ENCODE data around the gene TRAPPC11. TPM values are rescaled to one million over a fixed set of nuclear protein-coding genes. Genes with fewer than 3 reads are reported as not detected.
"Not testable (repeated sequence)": the region's sequence is repeated elsewhere in the genome, so short reads cannot be mapped to it uniquely, and the experiment has no call there.

The TRAPPC11 gene
- total and polyA plus RNA-seq, 2 donors (not counting 1 experiment from before 2014, with no cell fraction given) = 36.4 to 46.6 TPM

DNA sequence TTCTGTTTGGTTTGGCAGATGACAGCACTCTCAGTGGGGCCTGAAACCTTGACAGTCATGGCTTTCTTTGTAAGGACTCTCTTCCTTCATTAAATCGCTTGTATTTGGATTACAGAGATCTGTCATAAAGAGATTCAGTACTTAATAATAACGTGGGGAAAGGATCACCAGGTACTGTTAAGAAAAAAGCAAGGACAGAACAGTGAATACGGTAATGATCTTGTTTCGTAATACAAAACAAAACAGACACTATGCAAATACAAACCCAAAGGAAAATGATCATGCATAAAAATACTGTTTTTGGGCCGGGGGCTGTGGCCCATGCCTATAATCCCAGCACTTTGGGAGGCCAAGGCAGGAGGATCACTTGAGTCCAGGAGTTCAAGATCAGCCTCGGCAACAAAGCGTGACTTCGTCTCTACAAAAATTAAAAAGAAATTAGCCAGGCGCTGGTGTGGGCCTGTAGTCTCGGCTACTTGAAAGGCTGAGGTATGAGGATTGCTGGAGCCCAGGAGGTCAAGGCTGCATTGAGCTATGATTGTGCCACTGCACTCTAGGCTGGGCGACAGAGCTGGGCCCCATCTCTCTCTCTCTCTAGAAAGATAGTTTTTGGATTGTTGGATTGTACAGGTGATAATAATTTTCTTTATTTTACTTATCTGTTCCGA lies 64.6 kb downstream of the TRAPPC11 start:
- no peak overlapping the region for H3K4me2 ChIP-seq (ENCODE audit: extremely low read depth, insufficient read depth, low read length)

DNA sequence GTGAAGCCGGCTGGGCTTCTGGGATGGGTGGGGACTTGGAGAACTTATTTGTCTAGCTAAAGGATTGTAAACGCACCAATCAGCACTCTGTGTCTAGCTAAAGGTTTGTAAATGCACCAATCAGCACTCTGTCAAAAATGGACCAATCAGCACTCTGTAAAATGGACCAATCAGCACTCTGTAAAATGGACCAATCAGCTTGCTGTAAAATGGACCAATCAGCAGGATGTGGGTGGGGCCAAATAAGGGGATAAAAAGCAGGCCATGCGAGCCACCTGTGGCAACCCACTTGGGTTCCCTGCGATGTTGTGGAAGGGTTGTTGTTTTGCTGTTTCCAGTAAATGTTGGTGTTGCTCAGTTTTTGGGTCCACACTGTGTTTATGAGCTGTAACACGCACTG lies 66.5 kb downstream of the TRAPPC11 start:
- not testable (repeated sequence) for H2AFZ ChIP-seq (ENCODE audit: low read length); DNase-seq (ENCODE audit: low read depth in 2 of 2); H4K20me1 ChIP-seq (ENCODE audit: control insufficient read depth, extremely low read depth, insufficient read depth, low read length); H3K9ac ChIP-seq (ENCODE audit: insufficient read depth, low read length); H3K27ac ChIP-seq (ENCODE audit: insufficient read depth, low read length); H3K4me1 ChIP-seq (ENCODE audit: control insufficient read depth, extremely low read depth, insufficient read depth, low read length); H3K9me3 ChIP-seq (ENCODE audit: control insufficient read depth, insufficient read depth, low read depth, low read length); H3K4me3 ChIP-seq (replicated peaks in 1 of 4; ENCODE audit: control extremely low read depth in 1 of 4, insufficient read depth in 1 of 4, low read depth in 3 of 4, low read length in 4 of 4); H3K4me2 ChIP-seq (ENCODE audit: extremely low read depth, insufficient read depth, low read length); H3K27me3 ChIP-seq (ENCODE audit: control insufficient read depth, insufficient read depth, low read length); H3K79me2 ChIP-seq (ENCODE audit: control insufficient read depth, insufficient read depth, low read length); H3K36me3 ChIP-seq (ENCODE audit: control insufficient read depth, insufficient read depth, low read length)

More for the DNA sequence above, 64.6 kb downstream of the TRAPPC11 start:
- no peaks in the 10 kb centered on the region for H3K4me1 ChIP-seq (ENCODE audit: control insufficient read depth, extremely low read depth, insufficient read depth, low read length)
- no peak overlapping the region for H3K9ac ChIP-seq (ENCODE audit: insufficient read depth, low read length)
- no peaks in the 10 kb centered on the region for H3K36me3 ChIP-seq (ENCODE audit: control insufficient read depth, insufficient read depth, low read length)
- H3K79me2 ChIP-seq (ENCODE audit: control insufficient read depth, insufficient read depth, low read length) = no peaks in the 10 kb centered on the region
- no peak for TF ChIP-seq EZH2 (IDR thresholded peaks at IDR 0.05; ENCODE audit: low read length, missing control alignments)
- TF ChIP-seq, protein P1, sequence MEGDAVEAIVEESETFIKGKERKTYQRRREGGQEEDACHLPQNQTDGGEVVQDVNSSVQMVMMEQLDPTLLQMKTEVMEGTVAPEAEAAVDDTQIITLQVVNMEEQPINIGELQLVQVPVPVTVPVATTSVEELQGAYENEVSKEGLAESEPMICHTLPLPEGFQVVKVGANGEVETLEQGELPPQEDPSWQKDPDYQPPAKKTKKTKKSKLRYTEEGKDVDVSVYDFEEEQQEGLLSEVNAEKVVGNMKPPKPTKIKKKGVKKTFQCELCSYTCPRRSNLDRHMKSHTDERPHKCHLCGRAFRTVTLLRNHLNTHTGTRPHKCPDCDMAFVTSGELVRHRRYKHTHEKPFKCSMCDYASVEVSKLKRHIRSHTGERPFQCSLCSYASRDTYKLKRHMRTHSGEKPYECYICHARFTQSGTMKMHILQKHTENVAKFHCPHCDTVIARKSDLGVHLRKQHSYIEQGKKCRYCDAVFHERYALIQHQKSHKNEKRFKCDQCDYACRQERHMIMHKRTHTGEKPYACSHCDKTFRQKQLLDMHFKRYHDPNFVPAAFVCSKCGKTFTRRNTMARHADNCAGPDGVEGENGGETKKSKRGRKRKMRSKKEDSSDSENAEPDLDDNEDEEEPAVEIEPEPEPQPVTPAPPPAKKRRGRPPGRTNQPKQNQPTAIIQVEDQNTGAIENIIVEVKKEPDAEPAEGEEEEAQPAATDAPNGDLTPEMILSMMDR (conservative IDR thresholded peaks at IDR 0.05 in 1 of 2, IDR thresholded peaks at IDR 0.05 in 1 of 2; ENCODE audit: low read depth in 1 of 2, low read length in 2 of 2) = no peak
- no peak overlapping the region for H3K4me3 ChIP-seq (replicated peaks in 1 of 4; ENCODE audit: control extremely low read depth in 1 of 4, insufficient read depth in 1 of 4, low read depth in 3 of 4, low read length in 4 of 4)
- no peak overlapping the region for H2AFZ ChIP-seq (ENCODE audit: low read length)
- no peaks in the 10 kb centered on the region for H3K27me3 ChIP-seq (ENCODE audit: control insufficient read depth, insufficient read depth, low read length)
- H3K9me3 ChIP-seq (ENCODE audit: control insufficient read depth, insufficient read depth, low read depth, low read length) = no peaks in the 10 kb centered on the region
- no peak for DNase-seq (ENCODE audit: low read depth in 2 of 2)
- H3K27ac ChIP-seq (ENCODE audit: insufficient read depth, low read length) = no peak overlapping the region
- H4K20me1 ChIP-seq (ENCODE audit: control insufficient read depth, extremely low read depth, insufficient read depth, low read length) = no peaks in the 10 kb centered on the region

DNA sequence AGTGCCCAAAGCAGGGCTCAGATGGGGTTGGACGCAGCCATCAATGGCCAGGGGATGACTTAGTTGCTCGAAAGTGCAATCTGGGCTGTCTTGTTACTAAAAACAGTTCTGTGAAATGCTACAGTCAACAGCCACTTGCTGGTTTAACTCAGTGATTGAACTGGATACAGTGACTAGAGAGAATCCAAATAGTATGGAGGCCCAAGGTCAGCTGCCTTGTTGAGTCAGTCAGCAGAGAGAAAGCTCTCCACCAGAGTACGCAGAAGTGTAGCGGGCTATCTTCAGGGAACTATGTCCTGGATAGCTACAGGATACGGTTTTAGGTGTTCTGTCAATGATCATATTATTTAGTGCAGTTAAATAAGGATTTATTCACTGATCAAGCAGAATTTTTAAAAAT lies 68.4 kb downstream of the TRAPPC11 start:
- H3K27ac ChIP-seq (ENCODE audit: insufficient read depth, low read length) = no peak overlapping the region
- no peaks in the 10 kb centered on the region for H3K36me3 ChIP-seq (ENCODE audit: control insufficient read depth, insufficient read depth, low read length)
- H3K4me2 ChIP-seq (ENCODE audit: extremely low read depth, insufficient read depth, low read length) = no peak overlapping the region
- H3K79me2 ChIP-seq (ENCODE audit: control insufficient read depth, insufficient read depth, low read length) = no peaks in the 10 kb centered on the region
- H2AFZ ChIP-seq (ENCODE audit: low read length) = no peak overlapping the region
- no peak overlapping the region for H3K4me3 ChIP-seq (replicated peaks in 1 of 4; ENCODE audit: control extremely low read depth in 1 of 4, insufficient read depth in 1 of 4, low read depth in 3 of 4, low read length in 4 of 4)
- no peaks in the 10 kb centered on the region for H3K4me1 ChIP-seq (ENCODE audit: control insufficient read depth, extremely low read depth, insufficient read depth, low read length)
- no peak for DNase-seq (ENCODE audit: low read depth in 2 of 2)
- H3K27me3 ChIP-seq (ENCODE audit: control insufficient read depth, insufficient read depth, low read length) = peaks cover 3% of the 10 kb centered on the region
- H3K9me3 ChIP-seq (ENCODE audit: control insufficient read depth, insufficient read depth, low read depth, low read length) = no peaks in the 10 kb centered on the region
- no peak overlapping the region for H3K9ac ChIP-seq (ENCODE audit: insufficient read depth, low read length)
- H4K20me1 ChIP-seq (ENCODE audit: control insufficient read depth, extremely low read depth, insufficient read depth, low read length) = no peaks in the 10 kb centered on the region
- TF ChIP-seq, protein P1 (conservative IDR thresholded peaks at IDR 0.05 in 1 of 2, IDR thresholded peaks at IDR 0.05 in 1 of 2; ENCODE audit: low read depth in 1 of 2, low read length in 2 of 2) = no peak
- no peak for TF ChIP-seq EZH2 (IDR thresholded peaks at IDR 0.05; ENCODE audit: low read length, missing control alignments)

Data from fibroblast of lung (primary cell).